Activated gamma-delta T cell treated with anti-CD3 and anti-CD28 coated beads, Interleukin-2, amount 50 U/mL, for 16 hours (primary cell): Measurements from ENCODE around the gene EXOSC10.
A peak's percentile ranks its signal among the peaks of the same experiment; 100 is the strongest.

ENCODE experiments used
- DNase-seq: peaks from one replicate; pipeline ENCODE4 v3.0.0-alpha.2; 2020; ENCODE audit warnings: low read depth

Gene EXOSC10

DNA sequence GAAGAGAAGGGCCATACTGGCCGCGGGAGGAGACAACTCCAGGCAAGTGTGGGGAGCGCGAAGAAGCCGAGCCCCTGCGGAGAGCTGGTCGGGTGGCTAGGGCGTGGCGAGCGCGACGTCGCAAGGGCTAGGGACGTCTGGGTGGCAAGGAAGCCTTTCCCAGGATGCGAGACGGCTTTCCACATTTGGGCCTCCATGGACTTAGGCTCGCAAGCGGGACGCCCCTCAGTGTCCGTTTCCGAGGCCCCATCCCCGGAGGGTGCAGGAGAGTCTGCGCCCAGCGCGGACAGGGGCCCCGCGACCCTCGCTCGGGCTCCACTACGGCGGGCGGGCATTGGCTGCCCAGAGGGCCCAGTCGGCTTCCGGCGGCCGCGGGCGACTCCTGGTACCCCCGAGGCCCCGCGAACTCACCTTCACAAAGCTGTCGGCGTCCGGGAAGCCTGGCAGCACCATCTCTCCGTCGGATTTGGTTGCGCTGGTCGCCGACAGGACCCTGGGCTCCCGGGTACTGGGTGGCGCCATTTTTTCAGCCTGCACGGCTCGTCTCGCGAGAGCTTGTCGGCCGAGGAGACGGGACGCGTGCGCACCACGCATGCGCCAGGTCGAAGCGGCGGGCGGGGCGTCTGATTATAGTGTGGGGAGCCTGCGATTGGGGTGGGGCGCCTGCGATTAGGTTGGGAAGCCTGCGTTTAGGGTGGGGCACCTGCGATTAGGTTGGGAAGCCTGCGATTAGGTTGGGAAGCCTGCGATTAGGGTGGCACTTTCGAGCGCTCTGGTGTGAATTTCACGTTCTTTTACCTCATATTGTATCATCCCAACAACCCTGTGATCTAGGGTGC lies at the start of gene EXOSC10:
TSS of gene EXOSC10 (minus strand) at position 560 of the 839 bp plus-strand sequence. CDS start at position 522, 38 bp downstream.
- DNase-seq: peak; percentile 91

DNA sequence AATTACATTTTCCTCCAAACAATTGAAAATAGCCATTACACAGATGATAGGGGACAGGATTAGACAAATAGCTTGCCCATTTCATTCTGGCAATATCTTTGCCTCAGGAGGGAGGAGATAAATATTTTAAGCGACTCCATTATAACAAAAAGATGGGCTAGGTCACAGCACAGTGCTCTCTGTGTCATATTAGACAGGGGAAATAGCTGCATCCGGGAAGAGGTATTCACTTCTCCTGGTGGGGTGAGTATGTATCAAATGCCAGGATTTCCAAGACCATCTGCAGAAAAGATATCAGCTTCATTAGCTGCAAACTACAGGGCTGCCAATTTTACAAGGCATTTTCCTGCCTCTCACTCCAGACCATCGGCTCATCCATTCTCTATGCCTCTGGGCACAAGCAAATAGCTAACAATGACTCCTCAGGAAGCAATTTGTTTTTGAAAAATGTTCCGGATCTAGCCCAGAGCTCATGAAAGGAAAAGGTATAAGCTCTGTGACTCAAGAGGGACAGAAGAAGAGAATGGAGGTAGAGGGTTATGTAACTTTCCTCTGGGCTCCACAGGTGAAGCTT lies 47.6 kb upstream of the EXOSC10 start:
- no peak for DNase-seq

DNA sequence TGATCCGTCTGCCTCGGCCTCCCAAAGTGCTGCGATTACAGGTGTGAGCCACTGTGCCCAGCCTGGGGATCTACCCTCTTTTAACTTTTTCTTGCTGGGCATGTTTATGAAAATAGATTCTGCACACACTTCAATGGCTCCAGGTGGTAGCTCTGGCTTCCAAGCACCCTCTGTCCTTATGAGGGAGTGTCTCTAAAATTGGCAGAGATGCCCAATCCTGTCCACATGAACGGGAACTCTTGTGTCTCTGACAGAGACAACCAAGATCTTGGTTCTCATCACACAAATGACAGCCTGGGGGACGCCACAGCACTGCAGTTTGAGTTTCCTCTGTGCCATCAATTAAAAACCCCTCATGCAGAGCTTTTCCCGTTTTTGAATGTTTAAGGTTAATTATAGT lies 46.1 kb upstream of the EXOSC10 start:
- no peak for DNase-seq

DNA sequence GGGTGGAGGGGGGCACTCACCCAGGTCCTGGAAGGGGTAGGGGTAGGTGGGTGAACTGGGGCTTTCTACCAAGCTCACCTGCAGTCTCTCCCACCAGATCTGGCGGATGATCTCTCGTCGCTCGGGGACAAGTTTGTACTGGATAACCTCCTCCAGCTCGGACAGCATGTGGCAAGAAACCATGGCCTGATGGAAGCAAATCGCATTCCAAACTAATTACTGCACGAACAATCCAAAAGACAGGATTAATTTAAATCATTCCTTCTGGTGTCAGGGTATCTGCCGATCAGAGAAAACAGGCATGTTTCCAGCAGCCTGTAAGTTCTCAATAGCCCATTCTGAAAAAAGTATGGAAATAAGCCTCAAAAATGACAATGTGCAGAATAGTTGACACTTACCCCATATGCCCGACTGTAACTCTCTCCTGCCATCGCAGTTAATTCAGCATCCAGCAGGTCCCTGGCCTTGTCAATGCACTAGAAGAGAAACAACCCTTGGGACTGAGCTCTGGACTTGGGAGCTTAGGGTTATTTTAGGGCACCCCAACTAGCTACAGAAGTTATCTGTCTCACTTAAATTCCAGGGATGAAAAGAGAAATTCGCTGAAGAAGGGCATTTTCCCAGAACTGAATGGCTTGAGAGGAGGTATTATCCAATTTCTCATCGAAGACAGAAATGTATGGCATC lies 45.0 kb upstream of the EXOSC10 start:
- no peak for DNase-seq

DNA sequence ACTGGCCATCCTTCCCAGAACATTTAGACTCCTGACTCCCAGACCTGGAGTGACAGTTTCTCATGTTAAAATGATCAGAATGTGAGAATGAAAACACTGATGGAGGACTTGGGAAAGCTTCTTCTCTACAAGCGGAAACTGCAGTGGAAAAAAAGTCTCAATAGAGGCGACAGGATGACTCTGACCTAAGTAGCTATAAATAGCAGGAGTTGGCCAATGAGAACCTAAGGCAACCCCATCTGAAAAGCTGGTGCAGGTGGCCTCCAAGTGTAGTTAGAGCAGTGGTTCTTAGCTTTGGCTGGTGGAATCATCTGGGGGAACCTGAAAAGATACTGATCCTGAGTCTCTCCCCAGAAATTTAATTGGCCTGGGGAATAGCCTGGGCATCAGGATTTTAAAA lies 44.2 kb upstream of the EXOSC10 start:
- DNase-seq: no peak

DNA sequence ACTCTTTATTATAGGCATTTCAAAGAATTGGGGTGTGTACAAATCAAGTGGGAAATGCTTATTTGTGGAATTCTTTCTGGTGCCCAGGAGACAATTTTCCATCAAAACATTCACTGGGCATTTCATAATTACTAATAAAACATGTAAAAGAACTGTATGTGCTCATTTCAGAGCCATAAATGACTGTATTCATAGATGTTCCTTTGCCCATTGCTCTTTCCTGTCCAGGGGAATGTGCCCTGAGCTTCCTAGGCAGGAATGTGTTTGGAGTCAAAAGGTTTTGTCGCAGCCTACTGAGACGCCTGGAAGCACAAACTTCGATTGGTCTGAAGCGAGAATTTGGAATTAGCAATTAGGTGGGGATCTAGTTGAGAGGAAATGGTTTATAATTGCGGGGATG lies 43.7 kb upstream of the EXOSC10 start:
- DNase-seq: no peak

DNA sequence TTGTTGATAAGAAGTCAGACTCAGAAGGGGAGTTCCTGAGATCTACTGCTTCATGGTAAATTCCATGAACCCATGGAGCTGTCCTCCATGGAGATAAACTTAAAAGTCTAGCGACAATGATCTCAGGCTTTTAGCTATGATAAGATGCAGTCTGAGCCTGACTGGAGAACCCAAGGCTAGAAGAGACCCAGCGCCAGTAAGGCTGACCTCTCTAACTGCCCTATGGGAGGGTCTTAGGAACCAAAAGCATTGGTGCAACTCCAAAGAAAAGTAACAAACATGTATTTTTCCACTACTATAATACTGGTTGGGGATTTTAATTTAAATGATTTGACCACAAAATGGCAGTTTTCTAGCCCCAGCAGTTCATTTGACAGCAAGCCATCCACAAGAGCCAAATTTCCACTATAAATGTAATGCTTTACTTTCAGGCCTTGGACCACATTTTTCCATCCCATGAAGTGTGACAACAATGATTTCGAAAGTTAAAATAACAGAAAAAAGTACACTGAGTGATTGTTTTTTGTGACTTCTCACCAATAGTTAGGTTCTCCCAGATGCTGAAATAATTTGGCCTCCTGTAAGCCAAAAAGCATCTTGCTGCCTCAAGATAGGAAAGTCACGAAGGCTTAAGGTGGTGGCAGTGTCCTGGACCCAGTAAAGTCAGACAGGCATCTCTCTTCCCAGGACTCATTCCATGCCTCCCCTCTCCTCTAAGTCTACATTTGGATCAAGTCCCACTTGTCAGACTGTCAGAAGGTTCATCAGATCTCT lies 43.1 kb upstream of the EXOSC10 start:
- DNase-seq: no peak

DNA sequence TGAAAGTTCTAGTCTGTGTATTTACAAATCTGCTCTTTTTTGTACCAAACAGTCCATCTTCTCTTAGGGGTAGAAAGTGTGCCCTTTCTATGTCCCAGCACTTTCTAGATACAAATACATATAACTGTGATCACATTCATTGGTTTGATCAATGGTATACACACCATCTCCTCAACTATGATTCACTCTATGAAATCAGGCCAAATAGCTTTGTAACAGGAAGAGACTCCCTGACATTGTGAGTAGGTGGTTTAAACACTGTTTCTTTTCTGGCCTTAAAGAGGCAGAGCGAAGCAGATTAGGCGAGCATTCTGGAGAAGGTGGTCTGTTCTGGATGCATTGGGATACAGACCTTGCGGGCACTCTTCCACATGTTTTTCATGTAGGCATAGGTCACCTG lies 39.3 kb upstream of the EXOSC10 start:
- no peak for DNase-seq

DNA sequence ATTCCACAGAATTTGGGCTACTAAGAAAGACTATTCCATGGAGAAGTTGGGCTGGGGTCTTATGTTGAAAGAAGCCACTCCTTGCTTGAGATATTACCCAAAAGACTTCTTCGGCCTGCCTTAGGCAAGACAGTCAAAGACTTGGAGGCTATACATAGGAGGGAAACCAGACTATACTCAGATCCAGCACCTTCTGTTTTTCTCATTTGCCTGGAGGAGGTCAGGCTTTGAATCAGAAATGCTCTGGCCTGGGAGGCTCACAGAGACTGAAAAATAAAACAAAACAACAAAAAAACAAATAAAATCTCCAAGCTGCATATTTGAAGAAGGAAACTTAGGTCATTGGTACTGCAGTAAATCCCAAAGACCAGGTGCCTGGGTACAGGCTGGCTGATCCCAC lies 38.4 kb upstream of the EXOSC10 start:
- no peak for DNase-seq

DNA sequence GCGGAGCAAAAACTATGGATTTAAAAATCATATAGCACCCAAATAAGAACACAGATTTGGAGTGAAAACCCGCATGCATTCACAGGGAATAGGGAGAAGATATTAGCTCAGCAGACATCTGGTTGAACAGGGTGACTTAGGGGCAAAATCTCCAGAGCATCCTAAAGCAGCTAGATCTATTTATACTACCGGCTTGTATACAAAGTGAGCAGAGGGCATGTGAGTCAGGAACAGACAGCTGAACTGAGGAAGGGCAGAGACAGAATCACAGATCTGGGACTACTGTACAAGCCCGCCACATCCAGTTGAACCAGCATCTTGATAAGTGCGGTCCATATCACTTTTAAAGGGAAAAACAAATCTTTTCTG lies 35.2 kb upstream of the EXOSC10 start:
- no peak for DNase-seq

DNA sequence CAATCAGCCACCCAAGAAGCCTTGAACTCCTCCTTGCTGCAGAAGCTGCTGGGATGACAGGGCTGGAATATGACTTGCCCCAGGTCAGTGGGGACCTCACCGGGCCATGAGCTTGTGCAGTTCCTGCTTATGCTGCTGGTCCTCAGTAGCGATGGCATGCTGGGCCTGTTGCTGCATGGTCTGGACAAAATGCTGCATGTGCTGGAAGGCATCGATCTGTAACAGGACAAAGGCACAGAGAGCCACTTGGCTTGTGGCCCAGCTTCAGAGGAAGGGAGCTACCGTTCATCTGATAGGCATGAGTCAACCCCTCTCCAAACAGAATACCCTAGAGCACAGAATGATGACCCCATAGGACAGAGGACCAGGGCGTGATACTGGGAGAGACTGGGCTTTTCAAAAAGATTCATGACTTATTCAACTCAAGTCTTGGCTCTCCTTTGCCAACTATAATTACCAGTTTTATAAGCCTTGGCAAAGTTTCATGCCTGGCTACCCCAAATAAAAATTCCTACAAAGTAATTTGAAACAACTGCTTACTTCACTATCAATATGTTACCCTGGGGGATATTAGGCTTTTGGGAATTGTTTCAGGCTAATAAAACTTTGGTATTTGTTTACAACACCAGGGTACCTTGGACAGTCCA lies 34.7 kb upstream of the EXOSC10 start:
- DNase-seq: no peak

DNA sequence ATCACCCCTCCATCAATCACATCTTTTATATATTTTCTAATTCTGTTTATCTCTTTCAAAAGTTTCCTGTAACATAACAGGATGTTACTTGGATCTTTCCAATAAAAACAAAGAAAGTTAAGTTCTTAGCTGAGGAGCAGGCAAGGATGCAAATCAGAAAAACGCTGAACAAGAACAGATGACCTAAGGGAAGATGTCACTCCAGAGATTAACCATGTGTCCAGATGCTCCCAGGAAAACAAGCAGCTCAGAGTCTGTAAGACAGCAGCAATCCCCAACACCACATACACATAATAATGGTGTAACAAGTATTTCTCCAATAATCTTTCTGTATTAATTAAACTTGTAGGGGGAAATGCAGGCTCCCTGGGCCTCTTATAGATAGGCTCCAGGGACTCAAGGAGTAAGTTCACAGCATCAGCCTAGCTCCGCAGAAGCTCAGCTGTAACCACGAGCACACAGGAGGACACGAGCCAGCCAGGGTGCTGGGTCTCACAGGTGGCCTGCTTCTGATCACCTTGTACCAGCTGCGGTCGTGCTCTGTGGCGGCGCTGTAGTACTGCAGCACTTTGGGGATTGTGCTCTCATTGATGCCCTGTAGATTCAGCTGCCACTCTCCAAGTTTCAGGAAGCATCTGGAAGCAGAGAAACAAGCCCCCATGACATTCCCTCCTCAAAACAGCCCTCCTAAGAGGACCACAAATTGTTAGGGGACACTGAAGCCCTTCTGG lies 33.1 kb upstream of the EXOSC10 start:
- DNase-seq: no peak

DNA sequence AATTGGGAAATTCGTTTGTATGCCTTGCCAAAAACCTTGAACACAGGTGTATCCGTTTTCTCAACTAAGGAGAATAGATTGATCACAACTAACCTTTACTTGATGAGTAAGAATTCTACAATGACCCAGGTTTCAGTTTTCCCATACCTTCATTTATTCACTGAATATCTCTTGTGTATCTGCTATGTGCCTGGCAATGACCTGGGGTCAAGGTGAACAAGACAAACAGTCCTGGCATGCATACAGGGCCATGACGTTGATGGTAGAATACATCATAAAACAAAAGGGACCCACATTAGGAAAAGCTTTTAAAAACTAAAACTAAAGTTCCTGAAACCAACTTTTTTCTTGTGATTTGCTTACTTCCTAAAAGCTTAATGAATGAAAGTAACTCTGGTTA lies 32.1 kb upstream of the EXOSC10 start:
- DNase-seq: no peak

DNA sequence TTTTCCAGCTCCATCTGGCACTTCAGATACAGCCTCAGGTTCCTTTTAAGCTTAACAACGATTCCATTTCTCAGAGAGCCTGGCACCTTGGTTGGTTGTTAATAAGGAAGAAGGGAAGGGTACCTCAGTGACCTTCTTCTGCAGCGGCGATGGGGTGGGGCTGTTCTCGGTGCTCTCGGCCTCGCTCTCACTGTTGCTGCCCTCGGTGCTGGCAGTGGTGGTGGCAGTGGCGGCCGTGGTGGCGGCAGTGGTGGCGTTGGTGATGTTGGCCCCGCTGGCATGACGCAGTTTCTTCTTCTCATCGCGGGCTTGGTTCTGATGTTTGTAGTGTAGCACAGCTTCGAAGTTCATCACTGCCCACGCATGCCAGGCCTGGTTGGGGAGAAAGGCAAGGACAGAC lies 30.7 kb upstream of the EXOSC10 start:
- DNase-seq: no peak

DNA sequence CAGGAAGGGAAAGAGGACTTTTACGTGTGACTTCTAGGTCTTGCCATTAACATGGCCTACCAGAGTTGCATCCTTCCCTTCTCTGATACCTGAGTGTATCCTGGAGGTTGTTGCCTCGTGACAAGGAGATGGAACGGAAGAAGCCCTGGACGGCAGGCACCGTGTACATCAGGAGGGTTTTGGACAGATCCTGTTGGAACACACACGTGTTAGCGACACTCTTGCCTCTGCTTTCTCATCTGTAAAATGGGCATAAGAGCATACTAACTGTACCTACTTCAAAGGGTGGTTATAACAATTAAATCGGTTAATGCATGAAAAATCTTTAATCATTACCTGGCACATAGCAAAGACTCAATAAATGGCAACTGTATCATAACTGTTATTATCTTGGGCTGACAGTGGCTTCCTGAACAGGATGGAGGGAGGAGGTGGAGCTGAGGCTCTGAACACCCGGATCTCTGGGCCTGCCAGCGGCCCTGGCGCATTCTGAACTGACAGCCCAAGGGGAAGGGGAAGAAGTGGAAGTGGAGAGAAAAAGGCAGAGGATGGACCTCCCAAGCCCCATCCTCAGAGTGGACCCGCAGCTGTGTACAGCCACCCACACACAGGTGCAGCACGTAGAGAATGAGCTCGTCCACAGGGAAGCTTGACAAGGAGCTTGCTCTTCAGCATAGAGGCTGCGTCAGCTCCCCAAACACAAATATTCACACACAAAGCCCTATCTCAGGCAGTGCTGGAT lies 30.2 kb upstream of the EXOSC10 start:
- no peak for DNase-seq

DNA sequence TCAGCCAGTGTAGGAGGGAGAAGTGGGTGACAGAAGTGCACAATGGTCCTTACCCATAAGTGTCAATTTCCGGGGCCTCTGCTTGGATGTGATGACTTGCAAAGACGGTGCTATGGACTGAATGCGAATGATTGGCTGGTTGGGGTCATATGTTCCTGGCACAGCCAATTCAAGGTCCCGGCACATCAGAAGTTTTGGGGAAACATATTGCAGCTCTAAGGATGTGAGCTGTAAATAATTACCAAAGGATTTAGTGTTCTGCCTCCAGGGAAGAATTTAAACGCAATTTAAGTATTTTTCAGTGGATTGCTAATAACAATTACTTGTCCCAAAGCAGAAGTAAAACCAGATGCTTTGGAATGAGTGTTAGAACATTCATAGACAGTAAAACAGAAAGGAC lies 26.9 kb upstream of the EXOSC10 start:
- DNase-seq: no peak

DNA sequence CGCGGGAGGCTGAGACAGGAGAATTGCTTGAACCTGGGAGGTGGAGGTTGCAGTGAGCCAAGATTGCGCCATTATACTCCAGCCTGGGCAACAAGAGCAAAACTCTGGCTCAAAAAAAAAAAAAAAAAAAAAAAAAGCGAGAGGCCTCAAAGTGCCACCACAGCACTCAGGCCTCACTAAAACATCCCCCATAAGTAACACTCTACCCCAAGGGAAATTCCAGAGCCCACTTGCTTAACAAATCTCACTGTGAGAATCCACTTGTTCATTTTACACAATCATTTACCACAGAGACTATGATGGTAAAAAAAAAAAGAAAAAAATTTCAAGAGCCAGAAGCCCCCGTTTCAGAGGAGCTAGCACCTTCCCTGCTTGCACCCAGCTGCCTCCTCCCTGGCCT lies 26.3 kb upstream of the EXOSC10 start:
- DNase-seq: no peak

DNA sequence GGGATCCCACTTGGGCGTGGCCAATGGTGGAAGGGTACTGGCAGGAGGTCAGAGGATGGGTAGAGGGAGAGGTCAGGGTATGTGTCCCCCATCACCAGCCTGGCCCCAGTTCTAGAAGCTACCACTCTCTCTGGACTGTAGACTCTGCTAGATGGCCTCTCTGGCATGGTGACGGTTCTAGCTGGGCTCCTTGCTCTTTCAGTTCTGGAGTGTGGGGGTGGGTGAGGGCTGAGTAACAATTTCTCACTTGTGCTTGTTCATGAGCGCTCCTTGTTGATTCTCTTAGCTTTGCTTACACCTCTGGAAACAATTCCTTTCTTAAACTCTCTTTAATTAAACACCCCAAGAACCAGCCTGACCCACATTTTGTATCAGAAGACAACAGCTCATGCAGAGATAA lies 25.3 kb upstream of the EXOSC10 start:
- no peak for DNase-seq

DNA sequence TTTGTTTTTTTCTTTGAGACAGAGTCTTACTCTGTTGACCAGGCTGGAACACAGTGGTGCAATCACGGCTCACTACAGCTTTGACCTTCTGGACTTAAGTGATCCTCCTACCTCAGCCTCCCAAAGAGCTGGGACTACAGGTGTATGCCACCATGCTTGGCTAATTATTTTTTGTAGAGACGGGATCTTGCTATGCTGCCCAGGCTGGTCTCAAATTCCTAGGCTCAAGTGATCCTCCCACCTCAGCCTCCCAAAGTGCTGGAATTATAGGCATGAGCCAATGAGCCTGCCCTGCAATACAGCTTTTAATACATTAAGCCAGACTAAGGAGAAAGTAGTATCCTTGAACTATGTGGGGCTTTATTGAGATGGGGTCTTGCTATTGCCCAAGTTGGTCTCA lies 16.6 kb upstream of the EXOSC10 start:
- DNase-seq: no peak

DNA sequence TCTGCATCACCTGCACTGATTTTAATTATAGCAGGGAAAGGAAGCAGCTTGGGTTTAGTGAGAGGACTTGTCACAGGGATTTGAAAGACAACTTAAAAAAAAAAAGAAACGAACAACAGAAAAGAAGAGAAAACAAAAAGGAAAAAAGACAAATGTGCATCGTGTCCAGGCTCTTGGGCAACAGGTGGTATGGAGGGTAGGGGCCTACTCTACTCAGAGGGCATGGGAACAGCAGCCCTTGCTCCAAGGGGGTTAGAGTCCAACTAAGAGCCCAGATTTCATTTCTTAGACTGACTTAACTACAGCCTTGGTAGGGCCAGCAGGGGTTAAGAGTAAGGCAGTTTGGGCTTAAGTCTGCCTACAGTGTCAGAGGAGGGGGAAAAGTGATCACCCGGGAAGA lies 15.3 kb upstream of the EXOSC10 start:
- no peak for DNase-seq
